ENCODE results near the gene CDK5RAP2.
A peak's percentile ranks its signal among the peaks of the same experiment; 100 is the strongest.

CDK5RAP2 gene

DNA sequence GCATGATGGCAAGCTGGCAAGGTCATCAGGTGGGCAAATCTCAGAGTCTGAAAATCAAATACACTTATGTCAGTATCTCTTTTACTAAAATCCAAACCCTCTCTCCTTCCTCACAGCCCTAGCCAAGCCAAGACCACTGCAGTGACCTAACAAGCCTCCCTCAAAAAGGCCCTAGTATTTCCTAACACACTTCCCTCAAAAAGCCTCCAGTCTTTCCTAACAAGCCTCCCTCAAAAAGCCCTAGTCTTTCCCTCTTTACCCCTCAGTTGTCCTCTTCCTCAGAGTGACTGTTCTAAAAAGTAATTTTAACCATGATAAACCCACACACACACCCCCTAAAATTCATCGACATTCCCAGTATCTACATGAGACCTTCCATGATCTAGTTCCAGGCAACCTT is 140.0 kb downstream of the CDK5RAP2 start:
- TF ChIP-seq, protein P1, sequence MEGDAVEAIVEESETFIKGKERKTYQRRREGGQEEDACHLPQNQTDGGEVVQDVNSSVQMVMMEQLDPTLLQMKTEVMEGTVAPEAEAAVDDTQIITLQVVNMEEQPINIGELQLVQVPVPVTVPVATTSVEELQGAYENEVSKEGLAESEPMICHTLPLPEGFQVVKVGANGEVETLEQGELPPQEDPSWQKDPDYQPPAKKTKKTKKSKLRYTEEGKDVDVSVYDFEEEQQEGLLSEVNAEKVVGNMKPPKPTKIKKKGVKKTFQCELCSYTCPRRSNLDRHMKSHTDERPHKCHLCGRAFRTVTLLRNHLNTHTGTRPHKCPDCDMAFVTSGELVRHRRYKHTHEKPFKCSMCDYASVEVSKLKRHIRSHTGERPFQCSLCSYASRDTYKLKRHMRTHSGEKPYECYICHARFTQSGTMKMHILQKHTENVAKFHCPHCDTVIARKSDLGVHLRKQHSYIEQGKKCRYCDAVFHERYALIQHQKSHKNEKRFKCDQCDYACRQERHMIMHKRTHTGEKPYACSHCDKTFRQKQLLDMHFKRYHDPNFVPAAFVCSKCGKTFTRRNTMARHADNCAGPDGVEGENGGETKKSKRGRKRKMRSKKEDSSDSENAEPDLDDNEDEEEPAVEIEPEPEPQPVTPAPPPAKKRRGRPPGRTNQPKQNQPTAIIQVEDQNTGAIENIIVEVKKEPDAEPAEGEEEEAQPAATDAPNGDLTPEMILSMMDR (IDR thresholded peaks at IDR 0.05; ENCODE audit: insufficient read depth, low read depth, low read length, missing control alignments) = no peak
- DNase-seq (ENCODE audit: low read depth) = no peak
- no peak overlapping the region for H3K4me3 ChIP-seq (ENCODE audit: low read length)

DNA sequence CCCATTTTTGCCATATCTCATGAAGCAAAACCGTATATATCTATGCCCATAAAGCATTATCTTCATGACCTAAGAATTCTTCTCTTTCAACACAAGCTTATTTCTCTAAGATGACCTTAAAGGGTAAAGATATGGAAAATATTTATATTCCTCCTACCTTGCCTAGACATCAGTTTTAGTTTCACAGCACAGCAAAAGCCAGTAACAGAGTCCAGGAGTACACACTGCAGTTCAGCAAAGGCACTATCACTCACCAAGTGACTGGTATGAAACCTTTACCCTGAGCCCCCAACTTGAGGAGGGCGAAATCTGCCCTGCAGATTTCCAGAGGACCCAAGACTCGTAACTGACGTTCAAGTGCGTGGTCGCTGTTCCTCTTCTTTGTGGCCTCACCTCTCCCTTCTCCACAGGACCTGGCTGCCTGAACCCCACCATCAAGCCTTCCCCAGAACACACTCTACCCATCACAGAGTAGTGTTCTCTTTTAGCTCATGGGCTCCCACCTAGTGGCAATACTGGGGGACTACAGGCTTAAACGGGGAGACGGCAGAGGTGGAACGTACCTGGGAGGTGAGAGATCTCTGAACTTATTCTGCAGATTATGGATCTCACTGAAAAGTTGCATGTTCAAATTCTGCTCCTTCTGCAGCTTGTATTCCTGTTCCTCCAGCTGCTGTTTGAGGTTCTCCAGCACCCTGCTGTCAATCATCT is 141.0 kb downstream of the CDK5RAP2 start:
- no peak overlapping the region for H3K4me3 ChIP-seq (ENCODE audit: low read length)
- peak; percentile 48 for DNase-seq (ENCODE audit: low read depth)
- TF ChIP-seq, protein P1 (IDR thresholded peaks at IDR 0.05; ENCODE audit: insufficient read depth, low read depth, low read length, missing control alignments) = peak; percentile 58

DNA sequence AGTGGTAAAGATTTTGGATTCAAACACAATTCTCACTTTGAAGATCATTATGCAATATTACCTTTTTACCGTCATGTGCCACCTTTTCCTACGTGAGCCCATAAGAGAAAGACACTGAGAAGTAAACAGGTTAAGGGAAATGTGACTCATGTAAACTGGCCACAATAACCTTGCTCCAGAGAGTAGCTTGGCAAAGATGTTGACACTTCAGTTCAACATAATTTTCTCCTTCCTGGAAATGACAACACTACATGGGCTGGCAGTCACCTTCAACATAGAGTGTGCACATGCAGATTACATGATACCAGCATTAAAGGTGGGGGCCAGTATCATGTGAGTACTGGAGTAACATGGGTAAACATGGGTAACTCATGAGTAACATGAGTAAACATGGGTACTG is 141.9 kb downstream of the CDK5RAP2 start:
- TF ChIP-seq, protein P1 (IDR thresholded peaks at IDR 0.05; ENCODE audit: insufficient read depth, low read depth, low read length, missing control alignments) = no peak
- H3K4me3 ChIP-seq (ENCODE audit: low read length) = no peak overlapping the region
- peak; percentile 54 for DNase-seq (ENCODE audit: low read depth)

DNA sequence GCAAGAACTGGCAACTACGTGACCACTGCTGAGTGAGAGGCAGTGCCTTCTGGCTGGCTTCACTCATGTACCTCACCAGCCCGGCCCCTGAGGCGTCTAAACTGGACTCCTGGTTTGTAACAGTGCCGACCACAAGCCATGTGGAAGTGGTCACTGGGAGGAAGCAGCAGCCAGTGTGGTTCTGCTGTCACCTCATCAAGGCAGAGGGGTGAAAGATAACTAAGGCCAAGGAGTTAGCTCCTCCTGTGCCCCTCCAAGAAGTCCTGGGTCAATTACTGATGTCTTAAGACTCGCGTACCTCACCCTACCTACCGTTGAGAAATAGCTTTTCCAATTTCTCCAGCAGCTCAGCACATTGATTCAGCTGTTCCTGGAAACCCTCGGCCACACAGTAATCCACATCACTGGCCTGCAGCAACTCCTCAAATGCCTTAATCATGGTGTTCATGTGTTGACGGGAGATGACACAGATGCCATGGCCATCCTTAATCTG is 142.9 kb downstream of the CDK5RAP2 start:
- DNase-seq (ENCODE audit: low read depth) = no peak
- H3K4me3 ChIP-seq (ENCODE audit: low read length) = no peak overlapping the region
- TF ChIP-seq, protein P1 (IDR thresholded peaks at IDR 0.05; ENCODE audit: insufficient read depth, low read depth, low read length, missing control alignments) = no peak

DNA sequence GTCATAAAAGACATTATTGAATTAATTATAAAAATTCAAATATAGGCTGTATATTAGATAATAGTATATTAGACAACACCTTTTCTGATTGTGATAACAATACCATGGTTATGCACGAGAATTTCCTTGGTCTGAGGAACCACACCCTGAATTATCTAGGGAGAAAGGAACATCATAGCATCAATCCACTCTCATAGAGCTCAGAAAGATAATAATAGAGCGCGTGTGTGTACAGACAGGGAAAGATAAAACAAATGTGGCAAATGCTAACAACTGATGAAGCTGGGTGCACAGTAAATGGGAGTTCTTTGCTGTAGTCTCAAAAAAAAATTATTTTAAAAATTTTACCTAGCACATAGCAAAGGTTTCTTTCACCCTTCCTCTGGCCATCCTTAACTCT is 143.5 kb downstream of the CDK5RAP2 start:
- no peak overlapping the region for H3K4me3 ChIP-seq (ENCODE audit: low read length)
- TF ChIP-seq, protein P1 (IDR thresholded peaks at IDR 0.05; ENCODE audit: insufficient read depth, low read depth, low read length, missing control alignments) = no peak
- no peak for DNase-seq (ENCODE audit: low read depth)

DNA sequence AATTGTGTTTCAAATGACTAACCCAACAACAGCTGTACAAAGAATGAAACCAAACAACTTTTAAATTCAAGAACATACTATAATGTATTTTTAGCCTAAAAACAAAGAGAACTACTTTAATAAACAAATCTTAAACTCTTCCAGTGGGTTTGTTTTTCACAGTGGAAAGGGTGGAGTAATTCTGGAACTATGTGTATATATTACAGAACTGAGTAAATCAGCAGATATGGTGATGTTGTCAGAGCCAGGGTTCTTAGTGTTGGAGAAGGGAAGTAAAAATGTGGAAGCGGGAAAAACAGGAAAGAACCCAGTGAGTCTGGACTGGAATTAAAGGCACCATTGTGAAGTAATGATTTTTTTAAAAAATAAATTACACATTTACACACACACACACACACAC is 144.9 kb downstream of the CDK5RAP2 start:
- TF ChIP-seq, protein P1 (IDR thresholded peaks at IDR 0.05; ENCODE audit: insufficient read depth, low read depth, low read length, missing control alignments) = no peak
- no peak for DNase-seq (ENCODE audit: low read depth)
- H3K4me3 ChIP-seq (ENCODE audit: low read length) = no peak overlapping the region

DNA sequence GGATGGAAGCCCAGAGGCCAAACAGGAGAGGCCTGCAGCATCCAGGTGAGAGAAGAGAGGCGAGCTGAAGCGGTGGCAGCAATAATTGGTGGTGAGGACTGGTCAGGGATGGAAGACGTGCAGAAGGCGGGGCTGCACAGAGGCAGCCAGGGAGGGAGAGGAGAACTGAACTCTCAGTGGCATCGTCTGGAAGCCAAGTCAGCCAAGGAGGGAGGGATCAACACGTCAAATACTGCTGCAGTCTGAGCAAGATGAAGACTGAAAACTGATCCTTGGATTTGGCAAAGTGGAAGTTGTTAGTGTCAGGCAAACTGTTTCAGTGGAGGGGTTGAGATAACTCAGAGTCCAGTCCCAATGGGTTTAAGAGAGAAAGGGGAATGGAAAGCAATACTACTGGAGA is 145.4 kb downstream of the CDK5RAP2 start:
- no peak overlapping the region for H3K4me3 ChIP-seq (ENCODE audit: low read length)
- no peak for DNase-seq (ENCODE audit: low read depth)
- TF ChIP-seq, protein P1 (IDR thresholded peaks at IDR 0.05; ENCODE audit: insufficient read depth, low read depth, low read length, missing control alignments) = no peak

Measured in epithelial cell of esophagus (primary cell).